ENCODE data around the gene KDELR3.

The KDELR3 gene

GRCh38 chr22:38479096-38479837 lies 11.4 kb downstream of the KDELR3 start:
- no peak for TF ChIP-seq CTCF (IDR thresholded peaks at IDR 0.05; ENCODE audit: unreplicated experiment in 3 of 3)
- peaks cover 47% of the 10 kb centered on the region for H3K36me3 Mint-ChIP-seq (ENCODE audit: low read depth)
- peak overlapping the region in 2 of 3 experiments; percentile 3 to 68 for H3K27ac Mint-ChIP-seq
- no peak overlapping the region for H3K4me3 Mint-ChIP-seq
- H3K4me1 Mint-ChIP-seq: no peaks in the 10 kb centered on the region
- no peaks in the 10 kb centered on the region for H3K27me3 Mint-ChIP-seq (ENCODE audit: low read depth)
- no peaks in the 10 kb centered on the region for H3K9me3 Mint-ChIP-seq

GRCh38 chr22:38481162-38481870 lies 13.4 kb downstream of the KDELR3 start:
- Mint-ChIP-seq H3K4me3 (no peak overlapping the region), H3K36me3 (ENCODE audit: low read depth) (peaks cover 66% of the 10 kb centered on the region), H3K4me1 (no peaks in the 10 kb centered on the region), H3K9me3 (no peaks in the 10 kb centered on the region), H3K27me3 (ENCODE audit: low read depth) (no peaks in the 10 kb centered on the region), H3K27ac (peak overlapping the region; percentile 4 to 85 (median 6))
- no peak for TF ChIP-seq CTCF (IDR thresholded peaks at IDR 0.05; ENCODE audit: unreplicated experiment in 3 of 3)

GRCh38 chr22:38481871-38482332 lies 14.0 kb downstream of the KDELR3 start:
- Mint-ChIP-seq H3K4me3 (no peak overlapping the region), H3K27me3 (ENCODE audit: low read depth) (no peaks in the 10 kb centered on the region), H3K4me1 (no peaks in the 10 kb centered on the region), H3K9me3 (no peaks in the 10 kb centered on the region), H3K27ac (peak overlapping the region in 2 of 3 experiments; percentile 4 to 85), H3K36me3 (ENCODE audit: low read depth) (peaks cover 72% of the 10 kb centered on the region)
- no peak for TF ChIP-seq CTCF (IDR thresholded peaks at IDR 0.05; ENCODE audit: unreplicated experiment in 3 of 3)

GRCh38 chr22:38482662-38483308 lies 14.9 kb downstream of the KDELR3 start:
- no peaks in the 10 kb centered on the region for H3K9me3 Mint-ChIP-seq
- H3K27me3 Mint-ChIP-seq (ENCODE audit: low read depth): no peaks in the 10 kb centered on the region
- H3K4me1 Mint-ChIP-seq: peaks cover under 1% of the 10 kb centered on the region
- peaks cover 72% of the 10 kb centered on the region for H3K36me3 Mint-ChIP-seq (ENCODE audit: low read depth)
- no peak overlapping the region for H3K27ac Mint-ChIP-seq
- no peak for TF ChIP-seq CTCF (IDR thresholded peaks at IDR 0.05; ENCODE audit: unreplicated experiment in 3 of 3)
- no peak overlapping the region for H3K4me3 Mint-ChIP-seq

- H3K27ac Mint-ChIP-seq: peak overlapping the region; percentile 7 to 34 (median 13)
- H3K4me3 Mint-ChIP-seq: no peak overlapping the region
- peaks cover 81% of the 10 kb centered on the region for H3K36me3 Mint-ChIP-seq (ENCODE audit: low read depth)
- no peaks in the 10 kb centered on the region for H3K27me3 Mint-ChIP-seq (ENCODE audit: low read depth)
- no peak for TF ChIP-seq CTCF (IDR thresholded peaks at IDR 0.05; ENCODE audit: unreplicated experiment in 3 of 3)
- H3K9me3 Mint-ChIP-seq: no peaks in the 10 kb centered on the region
- H3K4me1 Mint-ChIP-seq: peaks cover 10% of the 10 kb centered on the region
Observed at GRCh38 chr22:38484244-38484643, 16.3 kb downstream of the KDELR3 start.

Data from nephron (organoid).